Measurements from ENCODE around the gene ACVR2A. TPM values are rescaled to one million over a fixed set of nuclear protein-coding genes. Genes with fewer than 3 reads are reported as not detected.

ACVR2A gene
- total RNA-seq, result 116 TPM

GRCh38 chr2:147844697-147845410 is at the start of gene ACVR2A:
ACVR2A (plus strand) TSS chr2:147845029; CDS start chr2:147845153, 124 bp downstream.

Small RNAs within 50 kb of the gene (small RNA-seq; reads per million reads assigned to genes)
- not detected for gene RNU6-1275P

Other genes starting within 250 kb of the ACVR2A start
- gene ORC4, start 175.7 kb downstream of the ACVR2A start, total RNA-seq, result 92.5 TPM
- gene MBD5, start 176.1 kb downstream of the ACVR2A start, total RNA-seq, result 46.6 TPM